T47D (cell line): ENCODE measurements around the gene PREB.

ENCODE experiments used
- DNase-seq, 2 experiments: peaks; one replicate each; pipeline versions ENCODE4 v3.0.0 to v3.0.0-alpha.2; 2011 to 2012; ENCODE audit warnings: low read depth in 1 of 2, low spot score in 1 of 2
- JUND ChIP-seq: IDR thresholded peaks from 2 replicates; pipeline ENCODE4 v1.6.1; 2012; ENCODE audit warnings: low read depth
- in situ Hi-C: cut with HindIII; loops from 2 replicates; pipeline ENCODE4 v1.10.0; 2016; ENCODE audit warnings: low sequenced_read_pairs, low pct_unique_long_range_greater_than_20kb

Gene PREB

GRCh38 chr2:27164960-27165763 is 30.7 kb upstream of the PREB start:
- no peak for DNase-seq
- in situ Hi-C loops = no loop called here
- no peak for TF ChIP-seq JUND

- in situ Hi-C loops = no loop called here
- DNase-seq = peak in 1 of 2 experiments; percentile 12
- TF ChIP-seq JUND = no peak
Measured at GRCh38 chr2:27162151-27163121, 28.0 kb upstream of the PREB start.

GRCh38 chr2:27160191-27160590 is 25.8 kb upstream of the PREB start:
- TF ChIP-seq JUND = no peak
- in situ Hi-C loops = no loop called here

DNA sequence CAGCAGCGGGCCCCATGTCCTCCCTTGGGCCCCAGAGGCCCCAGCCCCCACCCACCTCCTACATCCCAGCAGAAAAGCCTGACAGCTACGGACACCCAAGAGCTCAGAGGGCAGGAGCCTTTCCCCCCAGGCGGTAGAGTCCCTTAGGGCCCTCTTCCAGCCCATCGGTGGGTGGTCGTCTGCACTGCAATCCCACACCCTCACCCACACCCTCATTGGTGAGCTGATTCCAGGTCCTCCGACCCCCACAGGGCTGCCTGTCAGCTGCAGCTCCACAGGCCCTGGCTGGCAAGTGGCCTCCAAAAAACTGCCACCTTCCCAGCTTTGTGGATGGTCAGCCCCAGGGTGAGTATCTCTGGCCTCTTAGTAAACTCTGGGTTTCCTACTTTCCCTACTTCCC is 24.8 kb upstream of the PREB start:
- DNase-seq = no peak
- in situ Hi-C loops = no loop called here

More at GRCh38 chr2:27160191-27160590, 25.8 kb upstream of the PREB start:
- no peak for DNase-seq

DNA sequence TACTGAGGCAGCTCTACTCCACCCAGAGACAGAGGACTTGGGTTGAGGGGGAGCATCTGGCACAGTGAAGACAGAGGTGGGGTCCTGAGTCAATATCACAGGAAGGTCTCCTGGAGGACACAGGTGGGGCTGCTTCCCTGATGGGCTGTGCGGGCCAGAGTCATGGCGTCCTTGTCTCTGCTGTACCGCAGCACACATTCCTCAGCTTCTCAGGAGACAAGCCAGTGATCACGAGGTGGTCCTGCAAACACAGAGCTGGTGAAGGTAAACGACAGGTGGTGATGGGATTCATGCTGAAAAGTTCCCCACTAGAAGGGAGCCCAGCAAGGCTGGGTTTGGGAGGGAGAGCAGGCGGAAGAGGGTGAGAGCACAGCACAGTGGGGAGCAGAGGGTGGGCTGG is 24.0 kb upstream of the PREB start:
- in situ Hi-C loops = no loop called here
- no peak for DNase-seq
- no peak for TF ChIP-seq JUND

More for the DNA sequence above, 24.8 kb upstream of the PREB start:
- TF ChIP-seq JUND = no peak

DNA sequence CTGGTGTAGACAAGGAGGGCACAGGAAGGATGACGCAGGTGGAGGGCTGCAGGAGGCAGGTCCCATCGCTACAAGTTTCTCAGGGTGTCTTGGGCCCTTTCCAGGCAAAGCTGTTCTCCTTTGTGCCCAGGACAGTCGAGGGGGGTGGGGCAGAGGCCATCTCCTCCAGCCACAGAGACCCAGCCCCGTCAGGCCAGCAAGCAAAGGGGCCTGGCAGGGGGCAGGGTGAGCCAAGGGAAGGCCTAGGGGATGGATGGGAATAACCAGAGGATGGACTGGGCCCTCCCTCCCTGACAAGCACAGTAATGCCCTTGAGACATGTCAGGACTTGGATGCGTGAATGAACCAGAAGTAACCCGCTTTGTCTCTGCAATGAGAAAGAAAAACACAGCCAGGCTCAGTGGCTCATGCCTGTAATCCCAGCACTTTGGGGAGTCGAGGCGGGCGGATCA is 20.7 kb upstream of the PREB start:
- DNase-seq = no peak
- in situ Hi-C loops = no loop called here
- no peak for TF ChIP-seq JUND

GRCh38 chr2:27154488-27154887 is 20.1 kb upstream of the PREB start:
- in situ Hi-C loops = no loop called here
- no peak for TF ChIP-seq JUND

DNA sequence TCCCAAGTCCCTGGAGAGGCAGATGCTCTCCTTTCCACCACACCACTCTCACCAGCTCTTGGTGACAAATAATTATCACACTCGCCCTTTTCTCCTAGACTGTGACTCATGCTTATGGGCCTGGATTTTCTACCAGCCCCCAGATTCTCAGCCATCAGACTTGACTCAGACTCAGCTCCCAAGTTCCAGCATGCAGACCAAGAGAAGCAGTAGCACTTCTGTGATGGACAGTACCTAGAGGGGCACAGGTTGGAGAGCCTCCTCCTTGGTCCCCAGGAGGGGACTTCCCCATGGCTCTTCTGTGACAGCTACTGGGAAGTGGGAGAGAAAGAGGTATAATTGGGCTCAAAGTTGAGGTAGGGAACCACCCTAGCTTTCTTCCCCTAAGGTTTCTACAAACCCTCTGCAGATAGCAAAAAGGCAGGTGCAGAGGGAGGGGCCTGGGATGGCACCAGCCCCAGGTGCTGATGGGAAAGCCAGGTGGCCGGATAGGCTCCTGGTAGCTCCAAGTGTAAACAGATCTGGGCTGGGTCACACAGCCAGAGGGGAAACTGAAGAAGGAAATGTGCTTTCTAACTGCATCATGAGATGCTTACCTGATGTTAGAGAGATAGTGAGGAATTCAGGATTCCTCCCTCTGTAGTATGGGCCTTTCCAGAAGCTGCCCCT is 18.5 kb upstream of the PREB start:
- TF ChIP-seq JUND = no peak
- DNase-seq = peak in 1 of 2 experiments; percentile 38

More at GRCh38 chr2:27154488-27154887, 20.1 kb upstream of the PREB start:
- DNase-seq = no peak

GRCh38 chr2:27152102-27152795 is 17.8 kb upstream of the PREB start:
- TF ChIP-seq JUND = no peak
- in situ Hi-C loops = no loop called here
- peak; percentile 38 for DNase-seq

More for the DNA sequence above, 18.5 kb upstream of the PREB start:
- in situ Hi-C loops = no loop called here

DNA sequence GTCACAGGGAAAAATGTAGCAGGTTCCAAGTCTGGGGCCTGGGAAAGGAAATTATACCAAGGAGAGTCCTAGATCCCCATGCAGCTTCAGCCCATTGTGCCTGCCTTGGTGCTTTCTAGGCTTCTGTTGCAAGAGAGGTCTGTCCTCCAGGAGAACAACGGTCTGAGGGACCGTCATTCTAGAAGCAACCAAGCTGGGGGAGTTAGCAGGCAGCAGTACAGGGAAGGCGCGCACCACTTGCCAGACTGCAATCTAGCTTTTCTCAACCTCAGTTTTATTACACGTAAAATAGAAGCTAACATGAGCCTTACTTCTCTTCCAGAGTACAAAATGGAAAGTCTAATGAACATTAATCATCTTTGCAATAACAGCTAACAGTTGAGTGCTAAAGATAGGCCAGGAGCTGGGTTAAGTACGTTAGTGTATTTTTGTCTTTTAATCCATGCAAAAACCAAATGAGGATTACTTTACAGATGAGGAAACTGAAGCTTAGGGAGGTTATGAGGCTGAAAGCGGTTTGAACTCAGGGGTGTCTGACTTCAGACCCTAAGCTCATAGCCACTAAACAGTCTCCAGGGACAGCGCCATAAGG is 16.3 kb upstream of the PREB start:
- in situ Hi-C loops = no loop called here
- DNase-seq = no peak
- TF ChIP-seq JUND = no peak

DNA sequence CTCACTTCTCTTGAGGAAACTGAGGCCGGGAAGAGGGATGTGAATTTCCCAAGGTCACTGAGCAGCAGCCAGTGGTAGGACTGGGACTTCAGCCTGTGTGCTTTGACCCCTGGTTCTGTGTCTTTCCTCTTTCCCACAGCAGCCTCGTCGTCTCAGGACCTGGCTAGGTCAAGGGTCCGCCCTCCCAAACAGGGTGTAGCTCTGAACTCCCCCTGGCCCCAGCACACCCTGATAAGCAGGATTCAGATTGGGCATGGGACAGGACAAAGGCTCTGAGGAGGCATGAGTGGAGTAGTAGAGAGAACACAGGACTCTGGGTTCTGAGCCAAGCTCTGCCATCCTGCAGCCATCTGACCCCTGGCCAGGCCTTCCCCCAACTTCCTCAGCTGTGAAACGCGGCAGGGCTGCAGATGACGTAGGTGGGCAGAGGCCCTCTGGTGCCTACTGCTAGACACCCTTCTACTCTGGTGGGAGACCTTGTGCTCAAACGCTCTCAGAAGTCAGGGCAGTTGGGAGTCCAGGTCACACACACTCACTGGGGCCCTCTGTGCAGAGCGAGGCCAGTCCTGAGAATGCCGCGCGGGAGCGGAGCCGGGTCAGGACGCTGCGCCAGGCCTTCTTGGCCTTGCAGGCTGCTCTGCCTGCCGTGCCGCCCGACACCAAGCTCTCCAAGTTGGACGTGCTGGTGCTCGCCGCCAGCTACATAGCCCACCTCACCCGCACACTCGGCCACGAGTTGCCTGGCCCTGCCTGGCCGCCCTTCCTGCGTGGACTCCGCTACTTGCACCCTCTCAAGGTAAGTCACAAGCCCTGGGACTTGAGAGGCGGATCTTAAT is 15.4 kb upstream of the PREB start:
- no peak for DNase-seq
- in situ Hi-C loops = no loop called here
- TF ChIP-seq JUND = no peak
